ENCODE results near the gene CHD3.

Gene CHD3

GRCh38 chr17:7956228-7956965 lies 67.8 kb downstream of the CHD3 start:
- H3K4me3 ChIP-seq (replicated peaks in 1 of 2; ENCODE audit: low read depth in 2 of 2, low read length in 2 of 2), result no peak overlapping the region
- no peak for TF ChIP-seq CTCF (IDR thresholded peaks at IDR 0.05; ENCODE audit: low read depth, low read length)
- peak; percentile 28 to 93 for DNase-seq (ENCODE audit: low read depth in 2 of 2)

GRCh38 chr17:7959503-7960253 lies 71.1 kb downstream of the CHD3 start:
- DNase-seq (ENCODE audit: low read depth in 2 of 2), result peak; percentile 36 to 47
- no peak for TF ChIP-seq CTCF (IDR thresholded peaks at IDR 0.05; ENCODE audit: low read depth, low read length)
- H3K4me3 ChIP-seq (replicated peaks in 1 of 2; ENCODE audit: low read depth in 2 of 2, low read length in 2 of 2), result no peak overlapping the region

GRCh38 chr17:7961421-7961820 lies 72.8 kb downstream of the CHD3 start:
- no peak overlapping the region for H3K4me3 ChIP-seq (replicated peaks in 1 of 2; ENCODE audit: low read depth in 2 of 2, low read length in 2 of 2)
- no peak for DNase-seq (ENCODE audit: low read depth in 2 of 2)
- TF ChIP-seq CTCF (IDR thresholded peaks at IDR 0.05; ENCODE audit: low read depth, low read length), result no peak
